HFFc6 (cell line): ENCODE results near the gene SRRM3. TPM values are rescaled to one million over a fixed set of nuclear protein-coding genes. Genes with fewer than 3 reads are reported as not detected.
"Not testable (repeated sequence)": the region's sequence is repeated elsewhere in the genome, so short reads cannot be mapped to it uniquely, and the experiment has no call there.

ENCODE experiments used
- DNase-seq: peaks from one replicate; pipeline ENCODE4 v3.0.0-alpha.2; 2018
- H3K27ac Mint-ChIP-seq: 2 replicates; pipeline ENCODE4 v1.8.0; 2020; ENCODE audit warnings: mild to moderate bottlenecking, mixed read lengths
- H3K27me3 Mint-ChIP-seq: 2 replicates; pipeline ENCODE4 v1.8.0; 2021; ENCODE audit warnings: mild to moderate bottlenecking, moderate library complexity, mixed read lengths; ENCODE audit not compliant: insufficient read depth
- H3K36me3 Mint-ChIP-seq: 2 replicates; pipeline ENCODE4 v1.8.0; 2021; ENCODE audit warnings: low read depth, mixed read lengths
- H3K4me1 Mint-ChIP-seq: 2 replicates; pipeline ENCODE4 v1.8.0; 2020; ENCODE audit warnings: low read depth, mixed read lengths
- H3K4me3 Mint-ChIP-seq: 2 replicates; pipeline ENCODE4 v1.8.0; 2020; ENCODE audit warnings: mild to moderate bottlenecking, moderate library complexity, mixed read lengths
- H3K9me3 Mint-ChIP-seq: 2 replicates; pipeline ENCODE4 v1.8.0; 2020; ENCODE audit warnings: mild to moderate bottlenecking, mixed read lengths
- CTCF ChIP-seq: fragments of 200-600 bp; sonication (generic); IDR thresholded peaks from 2 replicates; pipeline ENCODE4 v1.5.0; 2021; ENCODE audit warnings: antibody characterized with exemption, mild to moderate bottlenecking
- total RNA-seq, 6 experiments: library from RNA; stranded (reverse); fragmentation: NEBNext Ultra II Directional; extraction: Animal tissue kit (Norgen Biotek cat#: 25700); gene quantifications; 2 replicates in 1 of 6; 3 replicates in 5 of 6; pipeline ENCODE4 v1.2.3, GENCODE V29; 2021

The SRRM3 gene
- total RNA-seq, 6 experiments from 2014 or later, result 0.09 to 0.23 (median 0.18) TPM; not detected in 1

- DNase-seq, result no peak
- H3K9me3 Mint-ChIP-seq, result no peaks in the 10 kb centered on the region
- TF ChIP-seq CTCF, result no peak
- H3K4me3 Mint-ChIP-seq, result no peak overlapping the region
- H3K4me1 Mint-ChIP-seq, result no peaks in the 10 kb centered on the region
- H3K27me3 Mint-ChIP-seq, result peaks cover 23% of the 10 kb centered on the region
- no peak overlapping the region for H3K27ac Mint-ChIP-seq
- H3K36me3 Mint-ChIP-seq, result no peaks in the 10 kb centered on the region
Measured at GRCh38 chr7:76204147-76204546, 2.5 kb downstream of the SRRM3 start.

- Mint-ChIP-seq H3K4me3 (no peak overlapping the region), H3K27ac (no peak overlapping the region), H3K4me1 (no peaks in the 10 kb centered on the region), H3K27me3 (peaks cover 21% of the 10 kb centered on the region), H3K9me3 (no peaks in the 10 kb centered on the region), H3K36me3 (no peaks in the 10 kb centered on the region)
- DNase-seq, result no peak
- no peak for TF ChIP-seq CTCF
Measured at GRCh38 chr7:76206633-76207032, 4.9 kb downstream of the SRRM3 start.

- no peak for TF ChIP-seq CTCF
- Mint-ChIP-seq H3K27me3 (peaks cover 25% of the 10 kb centered on the region), H3K36me3 (no peaks in the 10 kb centered on the region), H3K9me3 (no peaks in the 10 kb centered on the region), H3K27ac (no peak overlapping the region), H3K4me3 (no peak overlapping the region), H3K4me1 (no peaks in the 10 kb centered on the region)
- DNase-seq, result no peak
Measured at GRCh38 chr7:76209310-76209709, 7.6 kb downstream of the SRRM3 start.

- no peak for DNase-seq
- Mint-ChIP-seq H3K9me3 (no peaks in the 10 kb centered on the region), H3K4me1 (no peaks in the 10 kb centered on the region), H3K4me3 (no peak overlapping the region), H3K36me3 (no peaks in the 10 kb centered on the region), H3K27ac (no peak overlapping the region), H3K27me3 (peaks cover 24% of the 10 kb centered on the region)
- TF ChIP-seq CTCF, result no peak
Measured at GRCh38 chr7:76211216-76211615, 9.5 kb downstream of the SRRM3 start.

- not testable (repeated sequence) for H3K27ac Mint-ChIP-seq, H3K4me3 Mint-ChIP-seq, H3K4me1 Mint-ChIP-seq, H3K9me3 Mint-ChIP-seq, H3K36me3 Mint-ChIP-seq, DNase-seq
- H3K27me3 Mint-ChIP-seq, result peaks cover 26% of the 10 kb centered on the region
Measured at GRCh38 chr7:76215349-76215748, 13.7 kb downstream of the SRRM3 start.

GRCh38 chr7:76216381-76217082 lies 14.8 kb downstream of the SRRM3 start:
- Mint-ChIP-seq H3K27ac (no peak overlapping the region), H3K4me1 (no peaks in the 10 kb centered on the region), H3K36me3 (no peaks in the 10 kb centered on the region), H3K27me3 (peaks cover 28% of the 10 kb centered on the region), H3K4me3 (no peak overlapping the region), H3K9me3 (no peaks in the 10 kb centered on the region)
- TF ChIP-seq CTCF, result no peak
- no peak for DNase-seq
